HCEC 1CT (cell line): ENCODE results near the gene SAXO2.
"Not testable (repeated sequence)": the region's sequence is repeated elsewhere in the genome, so short reads cannot be mapped to it uniquely, and the experiment has no call there.

Experiments
- DNase-seq: peaks from one replicate; pipeline ENCODE4 v3.0.0-alpha.2; 2017

Gene SAXO2

GRCh38 chr15:82314769-82315518 lies 52.3 kb downstream of the SAXO2 start:
- no peak for DNase-seq

GRCh38 chr15:82315519-82316246 lies 53.1 kb downstream of the SAXO2 start:
- no peak for DNase-seq

GRCh38 chr15:82316247-82317090 lies 53.9 kb downstream of the SAXO2 start:
- DNase-seq: not testable (repeated sequence)

GRCh38 chr15:82317091-82317489 lies 54.5 kb downstream of the SAXO2 start:
- DNase-seq: no peak

GRCh38 chr15:82317516-82317915 lies 54.9 kb downstream of the SAXO2 start:
- not testable (repeated sequence) for DNase-seq

GRCh38 chr15:82318281-82318680 lies 55.7 kb downstream of the SAXO2 start:
- DNase-seq: not testable (repeated sequence)

- not testable (repeated sequence) for DNase-seq
These were observed 57.1 kb downstream of the SAXO2 start for GRCh38 chr15:82319522-82320278.

- not testable (repeated sequence) for DNase-seq
These were observed 58.2 kb downstream of the SAXO2 start for GRCh38 chr15:82320861-82321260.

- DNase-seq: not testable (repeated sequence)
These were observed 59.9 kb downstream of the SAXO2 start for GRCh38 chr15:82322488-82322887.

GRCh38 chr15:82324831-82325230 lies 62.2 kb downstream of the SAXO2 start:
- not testable (repeated sequence) for DNase-seq

GRCh38 chr15:82325646-82326045 lies 63.0 kb downstream of the SAXO2 start:
- not testable (repeated sequence) for DNase-seq

GRCh38 chr15:82326896-82327295 lies 64.3 kb downstream of the SAXO2 start:
- DNase-seq: not testable (repeated sequence)

GRCh38 chr15:82327372-82327771 lies 64.8 kb downstream of the SAXO2 start:
- DNase-seq: not testable (repeated sequence)

- DNase-seq: not testable (repeated sequence)
These were observed 66.4 kb downstream of the SAXO2 start for GRCh38 chr15:82329039-82329438.

GRCh38 chr15:82330921-82331320 lies 68.3 kb downstream of the SAXO2 start:
- DNase-seq: not testable (repeated sequence)

GRCh38 chr15:82331576-82332304 lies 69.1 kb downstream of the SAXO2 start:
- DNase-seq: not testable (repeated sequence)

GRCh38 chr15:82332711-82333602 lies 70.3 kb downstream of the SAXO2 start:
- DNase-seq: not testable (repeated sequence)

GRCh38 chr15:82333603-82334553 lies 71.3 kb downstream of the SAXO2 start:
- DNase-seq: not testable (repeated sequence)
